Measurements from ENCODE around the gene POU2AF2.

The POU2AF2 gene

GRCh38 chr11:111301842-111302118, 56.3 kb downstream of the POU2AF2 start:
- H3K4me3 ChIP-seq (ENCODE audit: low read length): no peak overlapping the region
- DNase-seq (ENCODE audit: low read depth): no peak
- no peak for TF ChIP-seq CTCF (IDR thresholded peaks at IDR 0.05; ENCODE audit: insufficient read depth, low read depth, low read length, missing control alignments)

- DNase-seq (ENCODE audit: low read depth): no peak
- no peak overlapping the region for H3K4me3 ChIP-seq (ENCODE audit: low read length)
- no peak for TF ChIP-seq CTCF (IDR thresholded peaks at IDR 0.05; ENCODE audit: insufficient read depth, low read depth, low read length, missing control alignments)
These were observed 56.8 kb downstream of the POU2AF2 start for GRCh38 chr11:111302298-111302697.

- no peak overlapping the region for H3K4me3 ChIP-seq (ENCODE audit: low read length)
- no peak for TF ChIP-seq CTCF (IDR thresholded peaks at IDR 0.05; ENCODE audit: insufficient read depth, low read depth, low read length, missing control alignments)
- peak; percentile 21 for DNase-seq (ENCODE audit: low read depth)
These were observed 57.9 kb downstream of the POU2AF2 start for GRCh38 chr11:111303461-111303860.

- DNase-seq (ENCODE audit: low read depth): no peak
- H3K4me3 ChIP-seq (ENCODE audit: low read length): no peak overlapping the region
- TF ChIP-seq CTCF (IDR thresholded peaks at IDR 0.05; ENCODE audit: insufficient read depth, low read depth, low read length, missing control alignments): no peak
These were observed 59.8 kb downstream of the POU2AF2 start for GRCh38 chr11:111305162-111305802.

- H3K4me3 ChIP-seq (ENCODE audit: low read length): no peak overlapping the region
- DNase-seq (ENCODE audit: low read depth): no peak
- TF ChIP-seq CTCF (IDR thresholded peaks at IDR 0.05; ENCODE audit: insufficient read depth, low read depth, low read length, missing control alignments): no peak
These were observed 60.4 kb downstream of the POU2AF2 start for GRCh38 chr11:111305876-111306275.

- no peak overlapping the region for H3K4me3 ChIP-seq (ENCODE audit: low read length)
- DNase-seq (ENCODE audit: low read depth): no peak
- no peak for TF ChIP-seq CTCF (IDR thresholded peaks at IDR 0.05; ENCODE audit: insufficient read depth, low read depth, low read length, missing control alignments)
These were observed 60.8 kb downstream of the POU2AF2 start for GRCh38 chr11:111306321-111306720.

- no peak for DNase-seq (ENCODE audit: low read depth)
- no peak for TF ChIP-seq CTCF (IDR thresholded peaks at IDR 0.05; ENCODE audit: insufficient read depth, low read depth, low read length, missing control alignments)
- no peak overlapping the region for H3K4me3 ChIP-seq (ENCODE audit: low read length)
These were observed 62.1 kb downstream of the POU2AF2 start for GRCh38 chr11:111307472-111308108.

All from epithelial cell of esophagus (primary cell).